ENCODE data around the gene XRN1. TPM values are rescaled to one million over a fixed set of nuclear protein-coding genes. Genes with fewer than 3 reads are reported as not detected.

XRN1 gene
- total and polyA plus RNA-seq, 2 donors from 2014 or later, result 2.8 to 45.6 TPM

- no peaks in the 10 kb centered on the region for H3K4me1 ChIP-seq (ENCODE audit: control insufficient read depth in 2 of 3, insufficient read depth in 2 of 3, low read depth in 1 of 3, low read length in 3 of 3)
- H3K27ac ChIP-seq (ENCODE audit: low read depth in 2 of 2, low read length in 2 of 2), result no peak overlapping the region
- no peak for TF ChIP-seq CTCF (IDR thresholded peaks at IDR 0.05; ENCODE audit: borderline replicate concordance, extremely low read depth, insufficient read depth)
- DNase-seq (no peak), FAIRE-seq (no peak)
- intact Hi-C loops (cut with DNase I), result no loop called here
- H3K4me3 ChIP-seq (ENCODE audit: low read length in 3 of 3), result no peak overlapping the region
- no peaks in the 10 kb centered on the region for H3K9me3 ChIP-seq (ENCODE audit: control insufficient read depth in 2 of 3, insufficient read depth in 1 of 3, low read length in 3 of 3)
- H3K9ac ChIP-seq (ENCODE audit: low read length in 3 of 3), result no peak overlapping the region
- H3K27me3 ChIP-seq (ENCODE audit: control insufficient read depth, insufficient read depth, low read length), result no peaks in the 10 kb centered on the region
- H3K36me3 ChIP-seq (ENCODE audit: control insufficient read depth in 2 of 3, insufficient read depth in 3 of 3, low read length in 3 of 3), result peaks cover 0 to 2% (median 0%) of the 10 kb centered on the region in 3 donors
Observed at GRCh38 chr3:142470826-142471225, 23.0 kb upstream of the XRN1 start.

- FAIRE-seq (no peak), DNase-seq (no peak)
- Histone ChIP-seq H3K27ac (ENCODE audit: low read depth in 2 of 2, low read length in 2 of 2) (no peak overlapping the region), H3K36me3 (ENCODE audit: control insufficient read depth in 2 of 3, insufficient read depth in 3 of 3, low read length in 3 of 3) (peaks cover 0 to 2% (median 0%) of the 10 kb centered on the region in 3 donors), H3K4me1 (ENCODE audit: control insufficient read depth in 2 of 3, insufficient read depth in 2 of 3, low read depth in 1 of 3, low read length in 3 of 3) (no peaks in the 10 kb centered on the region), H3K27me3 (ENCODE audit: control insufficient read depth, insufficient read depth, low read length) (no peaks in the 10 kb centered on the region), H3K4me3 (ENCODE audit: low read length in 3 of 3) (no peak overlapping the region), H3K9ac (ENCODE audit: low read length in 3 of 3) (no peak overlapping the region), H3K9me3 (ENCODE audit: control insufficient read depth in 2 of 3, insufficient read depth in 1 of 3, low read length in 3 of 3) (no peaks in the 10 kb centered on the region)
- TF ChIP-seq CTCF (IDR thresholded peaks at IDR 0.05; ENCODE audit: borderline replicate concordance, extremely low read depth, insufficient read depth), result no peak
- intact Hi-C loops (cut with DNase I), result no loop called here
Observed at GRCh38 chr3:142468456-142468855, 20.6 kb upstream of the XRN1 start.

GRCh38 chr3:142467768-142468167, 19.9 kb upstream of the XRN1 start:
- no peak overlapping the region for H3K27ac ChIP-seq (ENCODE audit: low read depth in 2 of 2, low read length in 2 of 2)
- FAIRE-seq (no peak), DNase-seq (no peak)
- H3K9ac ChIP-seq (ENCODE audit: low read length in 3 of 3), result no peak overlapping the region
- intact Hi-C loops (cut with DNase I), result no loop called here
- H3K4me3 ChIP-seq (ENCODE audit: low read length in 3 of 3), result no peak overlapping the region
- no peaks in the 10 kb centered on the region for H3K9me3 ChIP-seq (ENCODE audit: control insufficient read depth in 2 of 3, insufficient read depth in 1 of 3, low read length in 3 of 3)
- no peak for TF ChIP-seq CTCF (IDR thresholded peaks at IDR 0.05; ENCODE audit: borderline replicate concordance, extremely low read depth, insufficient read depth)
- no peaks in the 10 kb centered on the region for H3K4me1 ChIP-seq (ENCODE audit: control insufficient read depth in 2 of 3, insufficient read depth in 2 of 3, low read depth in 1 of 3, low read length in 3 of 3)
- H3K27me3 ChIP-seq (ENCODE audit: control insufficient read depth, insufficient read depth, low read length), result no peaks in the 10 kb centered on the region
- H3K36me3 ChIP-seq (ENCODE audit: control insufficient read depth in 2 of 3, insufficient read depth in 3 of 3, low read length in 3 of 3), result peaks cover 0 to 2% (median 0%) of the 10 kb centered on the region in 3 donors

GRCh38 chr3:142460689-142461088, 12.9 kb upstream of the XRN1 start:
- intact Hi-C loops (cut with DNase I), result no loop called here
- H3K27ac ChIP-seq (ENCODE audit: low read depth in 2 of 2, low read length in 2 of 2), result no peak overlapping the region
- H3K27me3 ChIP-seq (ENCODE audit: control insufficient read depth, insufficient read depth, low read length), result no peaks in the 10 kb centered on the region
- H3K4me3 ChIP-seq (ENCODE audit: low read length in 3 of 3), result no peak overlapping the region
- no peaks in the 10 kb centered on the region for H3K4me1 ChIP-seq (ENCODE audit: control insufficient read depth in 2 of 3, insufficient read depth in 2 of 3, low read depth in 1 of 3, low read length in 3 of 3)
- FAIRE-seq (no peak), DNase-seq (no peak)
- H3K9me3 ChIP-seq (ENCODE audit: control insufficient read depth in 2 of 3, insufficient read depth in 1 of 3, low read length in 3 of 3), result no peaks in the 10 kb centered on the region
- H3K9ac ChIP-seq (ENCODE audit: low read length in 3 of 3), result no peak overlapping the region
- no peak for TF ChIP-seq CTCF (IDR thresholded peaks at IDR 0.05; ENCODE audit: borderline replicate concordance, extremely low read depth, insufficient read depth)
- H3K36me3 ChIP-seq (ENCODE audit: control insufficient read depth in 2 of 3, insufficient read depth in 3 of 3, low read length in 3 of 3), result peaks cover 2 to 4% (median 3%) of the 10 kb centered on the region in 3 donors
